Measurements from ENCODE around the gene EXOC4.

- TF ChIP-seq CTCF (IDR thresholded peaks at IDR 0.05): no peak
- no peak for TF ChIP-seq POLR2A (IDR thresholded peaks at IDR 0.05)
- TF ChIP-seq EP300 (IDR thresholded peaks at IDR 0.05): no peak
Measured at GRCh38 chr7:134070673-134071072, 817.8 kb downstream of the EXOC4 start.
